HG02642 (cell line): ENCODE data around the gene SKI.
A peak's percentile ranks its signal among the peaks of the same experiment; 100 is the strongest.

Source experiments
- ATAC-seq: cut with Tn5 transposase; IDR thresholded peaks from one replicate; pipeline ENCODE4 v1.9.1; 2021; ENCODE audit warnings: mild to moderate bottlenecking; ENCODE audit not compliant: unreplicated experiment, poor library complexity

SKI gene

GRCh38 chr1:2228157-2228594 is at the start of gene SKI:
Gene SKI (plus strand): TSS chr1:2228319. CDS start chr1:2228767, 448 bp downstream.
- ATAC-seq, result no peak

GRCh38 chr1:2178875-2179274 is 49.2 kb upstream of the SKI start:
- no peak for ATAC-seq

- ATAC-seq, result no peak
These were observed 48.7 kb upstream of the SKI start for GRCh38 chr1:2179283-2180013.

- ATAC-seq, result no peak
These were observed 47.5 kb upstream of the SKI start for GRCh38 chr1:2180297-2181245.

GRCh38 chr1:2181271-2181670 is 46.8 kb upstream of the SKI start:
- no peak for ATAC-seq

- ATAC-seq, result no peak
These were observed 46.4 kb upstream of the SKI start for GRCh38 chr1:2181752-2182151.

- ATAC-seq, result no peak
These were observed 45.7 kb upstream of the SKI start for GRCh38 chr1:2182376-2182775.

- no peak for ATAC-seq
These were observed 44.2 kb upstream of the SKI start for GRCh38 chr1:2183937-2184334.

GRCh38 chr1:2184531-2184930 is 43.6 kb upstream of the SKI start:
- no peak for ATAC-seq

- no peak for ATAC-seq
These were observed 43.2 kb upstream of the SKI start for GRCh38 chr1:2184934-2185333.

- ATAC-seq, result no peak
These were observed 42.0 kb upstream of the SKI start for GRCh38 chr1:2185880-2186855.

- no peak for ATAC-seq
These were observed 41.2 kb upstream of the SKI start for GRCh38 chr1:2186901-2187300.

- ATAC-seq, result no peak
These were observed 40.5 kb upstream of the SKI start for GRCh38 chr1:2187619-2188018.

- ATAC-seq, result no peak
These were observed 39.8 kb upstream of the SKI start for GRCh38 chr1:2188336-2188735.

- ATAC-seq, result peak; percentile 75
These were observed 38.4 kb upstream of the SKI start for GRCh38 chr1:2189459-2190425.

- no peak for ATAC-seq
These were observed 37.6 kb upstream of the SKI start for GRCh38 chr1:2190491-2190976.

- ATAC-seq, result no peak
These were observed 35.8 kb upstream of the SKI start for GRCh38 chr1:2192031-2192995.
